ENCODE measurements around the gene KNG1.

GRCh38 chr3:186750316-186750715 is 33.2 kb downstream of the KNG1 start:
- no peak for TF ChIP-seq CTCF (IDR thresholded peaks at IDR 0.05)
- no peak for TF ChIP-seq POLR2A (IDR thresholded peaks at IDR 0.05)
